Right lobe of liver (tissue), 4 donors: ENCODE data around the gene SLCO1C1.

Experiments
- CTCF ChIP-seq, 4 donors: fragments of 200-600 bp in 3 of 4; fragments of 450-650 bp in 1 of 4; IDR thresholded peaks; one replicate each; pipeline versions ENCODE4 v1.5.1 to v1.8.0; 2016 to 2022; ENCODE audit warnings: antibody characterized with exemption in 4 of 4, mild to moderate bottlenecking in 2 of 4
- POLR2A ChIP-seq: fragments of 450-650 bp; IDR thresholded peaks from one replicate; pipeline ENCODE4 v1.6.1; 2017; ENCODE audit warnings: antibody characterized with exemption, mild to moderate bottlenecking
- donor health status: DM: no; HTN: no; CAD: no.
- donor health status: DM: no; HTN: no; CAD: no.
- donor health status: DM: no; HTN: yes; CAD: no.

GRCh38 chr12:20656600-20656999 lies 38.5 kb upstream of the SLCO1C1 start:
- TF ChIP-seq POLR2A: no peak
- TF ChIP-seq CTCF (IDR thresholded peaks at IDR 0.05): no peak
